HAP-1 (cell line): ENCODE results near the gene C1orf21.

Source experiments
- DNase-seq, 2 experiments: peaks; one replicate each; pipeline ENCODE4 v3.0.0-alpha.2; 2016 to 2020; ENCODE audit warnings: low spot score in 2 of 2
- H3K27me3 ChIP-seq: fragments of 250-450 bp; sonication (Bioruptor Pico); 2 replicates; pipeline ENCODE4 v1.5.1; 2020; ENCODE audit warnings: low read depth, mild to moderate bottlenecking, moderate library complexity
- H3K36me3 ChIP-seq: fragments of 250-450 bp; sonication (Bioruptor Pico); replicated peaks from 2 replicates; pipeline ENCODE4 v1.5.1; 2020; ENCODE audit warnings: mild to moderate bottlenecking
- H3K4me1 ChIP-seq: fragments of 250-450 bp; sonication (Bioruptor Pico); 2 replicates; pipeline ENCODE4 v1.5.1; 2020; ENCODE audit warnings: mild to moderate bottlenecking
- H3K4me3 ChIP-seq: fragments of 250-450 bp; sonication (Bioruptor Pico); 2 replicates; pipeline ENCODE4 v1.5.1; 2020; ENCODE audit warnings: mild to moderate bottlenecking, moderate library complexity
- H3K9me3 ChIP-seq: fragments of 250-450 bp; sonication (Bioruptor Pico); 2 replicates; pipeline ENCODE4 v1.5.1; 2020; ENCODE audit warnings: mild to moderate bottlenecking, moderate library complexity
- in situ Hi-C: fragments of 300-500 bp; cut with MboI; formaldehyde crosslinking; loops from 3 replicates; pipeline ENCODE4 v1.14.3; 2020; ENCODE audit warnings: low sequenced_read_pairs, inconsistent platforms, mixed read lengths

The C1orf21 gene

DNA sequence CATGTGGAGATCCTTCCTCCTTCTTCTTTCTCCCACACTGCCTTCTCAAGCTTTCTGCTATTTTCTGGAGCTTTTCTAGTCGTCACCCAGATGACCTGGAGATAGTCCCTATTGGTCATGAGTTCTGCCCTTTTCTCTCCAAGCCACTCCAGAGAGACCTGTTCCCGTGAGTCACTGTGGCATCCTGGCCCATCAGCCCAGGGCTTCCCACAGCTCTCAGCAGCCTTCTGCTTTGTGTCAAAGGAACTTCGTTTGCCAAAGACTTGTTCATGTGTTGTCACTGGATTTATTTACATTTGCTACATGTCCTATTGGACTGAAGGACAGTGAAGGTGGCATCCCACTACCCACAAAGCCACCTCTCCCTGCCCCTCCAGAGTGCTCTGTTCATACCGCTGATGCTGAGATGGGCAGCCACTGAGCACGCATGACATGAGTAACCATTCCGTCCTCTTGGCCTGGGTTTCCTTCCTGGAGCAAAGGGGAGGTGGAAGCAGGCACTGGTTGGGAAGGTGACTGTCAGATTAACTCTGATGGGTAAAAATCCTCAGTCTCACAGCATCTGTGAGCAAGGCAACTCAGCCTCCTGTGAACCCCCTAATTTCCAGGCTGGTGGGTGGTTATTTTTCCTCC, 248.6 kb downstream of the C1orf21 start:
- Histone ChIP-seq H3K36me3 (no peaks in the 10 kb centered on the region), H3K9me3 (no peaks in the 10 kb centered on the region), H3K4me1 (no peaks in the 10 kb centered on the region), H3K4me3 (no peak overlapping the region), H3K27me3 (no peaks in the 10 kb centered on the region)
- no peak for DNase-seq
- in situ Hi-C loops, result no loop called here

- in situ Hi-C loops, result no loop called here
- no peak for DNase-seq
- H3K9me3 ChIP-seq, result no peaks in the 10 kb centered on the region
Observed at GRCh38 chr1:184635980-184636431, 249.2 kb downstream of the C1orf21 start.

DNA sequence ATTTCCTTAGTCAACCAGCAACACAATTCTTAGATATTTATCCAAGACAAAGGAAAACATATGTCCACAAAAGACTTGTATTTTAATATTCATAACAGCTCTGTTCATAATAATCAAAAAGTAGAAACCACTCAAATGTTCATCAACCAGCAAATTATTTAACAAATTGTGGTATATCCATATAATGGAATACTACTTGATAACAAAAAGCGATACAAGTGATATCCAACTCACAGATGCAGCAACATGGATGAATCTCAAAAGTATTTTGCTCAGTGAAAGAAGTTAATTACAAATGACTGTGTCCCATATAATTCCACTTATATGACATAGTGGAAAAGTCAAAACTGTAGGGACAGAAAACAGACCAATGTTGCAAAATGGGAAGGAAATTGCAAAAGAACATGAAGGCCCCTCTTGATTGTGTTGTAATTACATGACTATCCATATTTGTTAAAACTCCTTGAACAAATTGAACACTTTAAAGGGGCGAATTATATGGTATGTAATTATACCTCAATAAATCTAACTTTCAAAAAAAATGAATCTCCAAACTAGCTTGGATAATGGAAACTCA, 250.9 kb downstream of the C1orf21 start:
- Histone ChIP-seq H3K27me3 (no peaks in the 10 kb centered on the region), H3K4me1 (no peaks in the 10 kb centered on the region), H3K36me3 (no peaks in the 10 kb centered on the region), H3K4me3 (no peak overlapping the region), H3K9me3 (no peaks in the 10 kb centered on the region)
- no peak for DNase-seq
- in situ Hi-C loops, result no loop called here

More at GRCh38 chr1:184635980-184636431, 249.2 kb downstream of the C1orf21 start:
- no peaks in the 10 kb centered on the region for H3K27me3 ChIP-seq
- H3K4me3 ChIP-seq, result no peak overlapping the region
- no peaks in the 10 kb centered on the region for H3K4me1 ChIP-seq
- no peaks in the 10 kb centered on the region for H3K36me3 ChIP-seq

DNA sequence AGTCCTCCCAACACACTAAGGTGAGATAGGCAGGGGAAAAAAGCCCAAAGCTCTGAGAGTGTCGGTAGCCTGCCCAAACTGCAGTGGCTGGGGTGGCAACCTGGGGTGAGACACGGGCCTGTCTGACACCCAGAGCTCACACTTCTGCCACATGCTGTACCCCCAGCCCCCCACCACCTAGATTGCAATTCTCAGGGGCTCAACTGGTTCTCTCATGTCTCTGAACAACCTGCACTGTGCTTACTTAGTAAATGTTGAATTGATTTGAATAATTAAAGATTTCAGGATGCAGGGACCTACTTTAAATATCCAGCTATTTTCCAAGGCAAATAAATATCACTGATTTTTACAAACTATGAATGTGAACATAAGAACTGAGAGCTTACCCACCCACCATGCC, 252.4 kb downstream of the C1orf21 start:
- Histone ChIP-seq H3K36me3 (no peaks in the 10 kb centered on the region), H3K4me3 (no peak overlapping the region), H3K4me1 (no peaks in the 10 kb centered on the region), H3K27me3 (no peaks in the 10 kb centered on the region), H3K9me3 (no peaks in the 10 kb centered on the region)
- DNase-seq, result no peak
- in situ Hi-C loops, result no loop called here

DNA sequence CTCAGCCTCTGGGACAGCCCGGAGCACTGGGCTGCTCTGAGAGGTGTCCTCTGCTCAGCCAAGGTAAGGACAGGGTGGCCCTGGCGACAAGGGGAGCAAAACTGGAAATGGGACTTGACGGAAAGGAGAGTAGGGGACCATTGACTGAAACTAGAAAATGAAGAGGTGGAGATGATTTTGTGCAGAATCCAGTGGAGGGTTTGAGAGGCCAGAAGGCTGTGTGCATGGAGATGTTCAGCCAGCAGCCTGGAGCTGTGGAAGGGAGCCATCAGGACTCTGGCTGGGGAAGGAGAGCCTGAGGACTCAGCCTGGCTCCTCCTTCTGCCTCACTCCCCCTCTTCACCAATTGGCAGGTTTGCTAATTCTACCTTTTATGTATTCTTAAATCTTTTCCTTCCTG, 253.7 kb downstream of the C1orf21 start:
- Histone ChIP-seq H3K4me3 (no peak overlapping the region), H3K9me3 (no peaks in the 10 kb centered on the region), H3K27me3 (no peaks in the 10 kb centered on the region), H3K36me3 (no peaks in the 10 kb centered on the region), H3K4me1 (no peaks in the 10 kb centered on the region)
- in situ Hi-C loops, result no loop called here
- no peak for DNase-seq

GRCh38 chr1:184641894-184642293, 255.1 kb downstream of the C1orf21 start:
- DNase-seq, result no peak
- in situ Hi-C loops, result no loop called here
- H3K27me3 ChIP-seq, result no peaks in the 10 kb centered on the region
- no peaks in the 10 kb centered on the region for H3K4me1 ChIP-seq
- H3K36me3 ChIP-seq, result no peaks in the 10 kb centered on the region
- no peaks in the 10 kb centered on the region for H3K9me3 ChIP-seq
- no peak overlapping the region for H3K4me3 ChIP-seq

DNA sequence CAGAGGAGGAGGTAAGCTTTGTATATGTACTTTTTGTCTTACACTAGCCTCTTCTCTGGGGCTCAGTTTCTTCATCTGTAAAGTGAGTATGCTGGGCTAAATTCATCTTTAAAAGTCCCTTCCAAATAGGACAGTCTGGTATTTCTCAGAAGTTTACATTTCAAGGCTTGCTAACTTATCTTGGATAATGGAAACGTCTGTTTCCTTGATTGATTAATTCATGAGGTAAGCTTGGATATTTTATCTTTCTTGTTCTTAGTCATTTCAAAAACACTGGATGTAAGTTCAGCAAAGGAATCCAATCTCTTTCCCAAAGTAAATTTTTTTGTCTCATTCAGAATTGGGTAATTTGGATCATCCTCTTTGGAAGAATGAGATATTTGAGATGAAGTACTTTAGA, 256.8 kb downstream of the C1orf21 start:
- Histone ChIP-seq H3K4me3 (no peak overlapping the region), H3K4me1 (no peaks in the 10 kb centered on the region), H3K9me3 (no peaks in the 10 kb centered on the region), H3K36me3 (no peaks in the 10 kb centered on the region), H3K27me3 (no peaks in the 10 kb centered on the region)
- no peak for DNase-seq
- in situ Hi-C loops, result no loop called here

DNA sequence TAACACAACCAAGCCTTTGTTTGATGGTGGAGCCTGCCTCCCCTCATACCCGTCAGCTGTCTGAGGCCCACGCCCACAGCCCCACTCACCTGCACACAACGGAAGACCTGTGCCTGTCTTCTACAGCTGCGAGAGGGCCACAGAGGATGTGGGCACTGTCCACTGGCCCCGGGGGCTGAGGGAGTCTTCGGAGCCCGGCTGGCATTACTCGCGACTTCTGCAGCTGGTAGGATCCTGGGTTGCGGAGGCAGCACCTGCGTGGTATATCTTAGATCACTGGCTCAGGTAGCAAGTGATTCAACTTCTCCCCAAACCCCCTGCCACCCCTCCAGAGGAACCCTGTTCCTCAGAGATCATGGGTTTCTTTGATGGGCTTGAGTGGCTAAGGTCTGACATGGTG, 257.9 kb downstream of the C1orf21 start:
- in situ Hi-C loops, result no loop called here
- no peaks in the 10 kb centered on the region for H3K4me1 ChIP-seq
- no peak for DNase-seq
- no peaks in the 10 kb centered on the region for H3K9me3 ChIP-seq
- H3K4me3 ChIP-seq, result no peak overlapping the region
- no peaks in the 10 kb centered on the region for H3K36me3 ChIP-seq
- no peaks in the 10 kb centered on the region for H3K27me3 ChIP-seq

DNA sequence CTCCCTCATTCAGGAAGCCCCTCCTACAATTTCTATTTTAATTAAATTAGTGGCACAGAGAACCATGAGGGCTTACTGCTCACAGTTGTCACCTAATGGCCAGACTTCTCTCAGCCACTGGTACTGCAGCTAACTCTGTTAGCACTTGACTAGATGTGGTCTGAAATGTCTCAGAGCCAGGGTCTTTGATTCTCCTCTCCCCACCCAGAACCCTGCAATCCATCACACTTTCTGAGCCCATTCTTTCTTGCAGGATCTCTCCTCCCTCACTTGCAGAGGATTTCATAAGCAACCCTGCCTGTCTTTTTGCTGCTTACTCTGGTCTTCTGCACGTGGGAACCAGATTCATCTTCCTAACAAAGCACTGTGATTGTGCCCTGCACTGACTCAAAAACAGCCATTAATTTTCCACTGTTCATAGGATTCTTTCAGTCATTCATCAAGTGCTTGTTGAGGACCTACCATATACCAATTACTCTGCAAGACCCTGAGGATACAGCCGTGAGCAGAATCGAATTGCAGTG, 259.4 kb downstream of the C1orf21 start:
- Histone ChIP-seq H3K4me3 (no peak overlapping the region), H3K4me1 (no peaks in the 10 kb centered on the region), H3K27me3 (no peaks in the 10 kb centered on the region), H3K9me3 (no peaks in the 10 kb centered on the region), H3K36me3 (no peaks in the 10 kb centered on the region)
- in situ Hi-C loops, result no loop called here
- DNase-seq, result no peak

- Histone ChIP-seq H3K4me1 (no peaks in the 10 kb centered on the region), H3K9me3 (no peaks in the 10 kb centered on the region), H3K27me3 (no peaks in the 10 kb centered on the region), H3K4me3 (no peak overlapping the region), H3K36me3 (no peaks in the 10 kb centered on the region)
- in situ Hi-C loops, result no loop called here
- no peak for DNase-seq
Observed at GRCh38 chr1:184646824-184647223, 260.0 kb downstream of the C1orf21 start.

DNA sequence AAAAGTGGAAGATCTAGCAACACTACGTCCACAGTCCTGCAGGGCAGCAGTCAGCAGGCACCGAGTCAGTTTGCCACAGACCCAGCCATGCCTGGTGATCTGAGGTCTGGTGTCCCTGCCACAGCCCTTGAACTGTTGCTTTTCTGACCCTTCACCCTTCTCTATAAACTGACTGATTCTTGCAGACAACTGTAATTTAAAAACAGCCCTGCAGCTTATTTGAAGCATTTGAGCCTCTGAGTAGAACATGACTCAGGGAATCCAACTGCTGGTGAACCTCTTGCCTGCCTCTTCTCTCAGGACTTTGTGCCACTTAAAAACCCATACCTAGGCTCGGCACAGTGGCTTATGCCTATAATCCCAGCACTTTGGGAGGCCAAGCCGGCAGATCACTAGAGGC, 260.6 kb downstream of the C1orf21 start:
- in situ Hi-C loops, result no loop called here
- Histone ChIP-seq H3K4me3 (no peak overlapping the region), H3K27me3 (no peaks in the 10 kb centered on the region), H3K36me3 (no peaks in the 10 kb centered on the region), H3K4me1 (no peaks in the 10 kb centered on the region), H3K9me3 (no peaks in the 10 kb centered on the region)
- no peak for DNase-seq

GRCh38 chr1:184648160-184648855, 261.5 kb downstream of the C1orf21 start:
- H3K9me3 ChIP-seq, result no peaks in the 10 kb centered on the region
- H3K36me3 ChIP-seq, result no peaks in the 10 kb centered on the region
- H3K4me3 ChIP-seq, result no peak overlapping the region
- in situ Hi-C loops, result no loop called here
- no peak for DNase-seq
- no peaks in the 10 kb centered on the region for H3K4me1 ChIP-seq
- no peaks in the 10 kb centered on the region for H3K27me3 ChIP-seq

DNA sequence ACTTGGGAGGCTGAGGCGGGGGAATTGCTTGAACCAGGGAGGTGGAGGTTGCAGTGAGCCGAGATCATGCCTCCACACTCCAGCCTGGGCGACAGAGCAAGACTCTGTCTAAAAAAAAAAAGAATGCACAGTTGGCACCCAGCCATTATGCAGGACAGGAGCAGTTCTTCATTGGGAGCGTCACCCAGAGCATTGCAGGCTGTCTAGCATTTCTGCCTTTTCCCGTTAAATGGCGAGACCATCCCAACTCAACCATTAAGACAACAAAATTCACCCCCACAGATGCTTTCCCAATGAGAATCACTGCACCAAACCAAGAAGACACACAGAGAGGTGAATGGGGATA, 262.0 kb downstream of the C1orf21 start:
- Histone ChIP-seq H3K4me1 (no peaks in the 10 kb centered on the region), H3K36me3 (no peaks in the 10 kb centered on the region), H3K9me3 (no peaks in the 10 kb centered on the region), H3K4me3 (no peak overlapping the region), H3K27me3 (no peaks in the 10 kb centered on the region)
- no peak for DNase-seq
- in situ Hi-C loops, result no loop called here

DNA sequence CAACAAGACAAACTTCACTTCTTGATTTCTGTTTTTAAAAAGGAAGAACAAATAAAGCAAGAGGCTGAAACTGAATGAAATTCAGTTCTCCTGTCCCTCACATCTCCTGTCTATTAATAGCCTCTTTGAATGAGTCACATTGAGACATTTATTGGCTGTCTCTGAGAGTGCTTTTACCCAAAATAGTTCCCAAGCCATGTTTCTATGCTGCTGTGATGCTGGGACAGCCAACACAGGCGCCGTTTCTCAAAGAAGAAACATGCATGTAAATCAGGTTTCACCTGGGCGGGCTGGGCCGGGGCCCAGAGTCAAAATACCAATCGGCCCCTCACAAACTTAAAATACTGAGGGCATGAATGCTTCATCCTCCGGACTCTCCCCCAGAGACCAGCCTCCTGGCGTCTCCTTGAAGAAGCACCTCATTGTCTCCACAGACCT, 262.6 kb downstream of the C1orf21 start:
- Histone ChIP-seq H3K36me3 (no peaks in the 10 kb centered on the region), H3K4me1 (no peaks in the 10 kb centered on the region), H3K4me3 (no peak overlapping the region), H3K9me3 (no peaks in the 10 kb centered on the region), H3K27me3 (no peaks in the 10 kb centered on the region)
- in situ Hi-C loops, result no loop called here
- no peak for DNase-seq
